BE2C (cell line): Measurements from ENCODE around the gene ACTL6B. TPM values are rescaled to one million over a fixed set of nuclear protein-coding genes. Genes with fewer than 3 reads are reported as not detected.
A peak's percentile ranks its signal among the peaks of the same experiment; 100 is the strongest.
"Not testable (repeated sequence)": the region's sequence is repeated elsewhere in the genome, so short reads cannot be mapped to it uniquely, and the experiment has no call there.

Experiments used
- DNase-seq: peaks from one replicate; pipeline ENCODE4 v3.0.0-alpha.2; 2020
- H3K27me3 ChIP-seq: fragments of 250-450 bp; sonication (Bioruptor Pico); 2 replicates; pipeline ENCODE4 v1.5.1; 2020; ENCODE audit warnings: mild to moderate bottlenecking
- H3K36me3 ChIP-seq: fragments of 250-450 bp; sonication (Bioruptor Pico); 2 replicates; pipeline ENCODE4 v1.5.1; 2020; ENCODE audit warnings: mild to moderate bottlenecking
- H3K4me1 ChIP-seq: fragments of 250-450 bp; sonication (Bioruptor Pico); 2 replicates; pipeline ENCODE4 v1.5.1; 2020
- H3K4me3 ChIP-seq: 2 replicates; pipeline ENCODE4 v1.5.1; 2011; ENCODE audit warnings: low read depth, low read length
- H3K9me3 ChIP-seq: fragments of 250-450 bp; sonication (Bioruptor Pico); 2 replicates; pipeline ENCODE4 v1.5.1; 2020
- polyA plus RNA-seq: library from polyadenylated mRNA; unstranded; fragments of >200 nt; gene quantifications from one replicate; pipeline ENCODE4 v1.2.1, GENCODE V29; 2012; ENCODE audit warnings: low read depth, missing spikeins; ENCODE audit not compliant: insufficient read length, insufficient read depth
- TF ChIP-seq, protein P1 (sequence below): IDR thresholded peaks from 2 replicates; pipeline ENCODE4 v1.5.1; 2012; ENCODE audit warnings: mild to moderate bottlenecking, low read depth, low read length

ACTL6B gene
- 61.3 TPM for polyA plus RNA-seq

GRCh38 chr7:100655908-100656674 lies at the start of gene ACTL6B:
TSS of gene ACTL6B (minus strand) at chr7:100656448. CDS start at chr7:100656354, 94 bp downstream.
- H3K27me3 ChIP-seq: no peaks in the 10 kb centered on the region
- peak; percentile 85 for DNase-seq
- no peaks in the 10 kb centered on the region for H3K9me3 ChIP-seq
- H3K4me3 ChIP-seq: peak within 1 kb of the TSS; percentile 69
- no peaks in the 10 kb centered on the region for H3K36me3 ChIP-seq
- no peaks in the 10 kb centered on the region for H3K4me1 ChIP-seq
- TF ChIP-seq, protein P1, sequence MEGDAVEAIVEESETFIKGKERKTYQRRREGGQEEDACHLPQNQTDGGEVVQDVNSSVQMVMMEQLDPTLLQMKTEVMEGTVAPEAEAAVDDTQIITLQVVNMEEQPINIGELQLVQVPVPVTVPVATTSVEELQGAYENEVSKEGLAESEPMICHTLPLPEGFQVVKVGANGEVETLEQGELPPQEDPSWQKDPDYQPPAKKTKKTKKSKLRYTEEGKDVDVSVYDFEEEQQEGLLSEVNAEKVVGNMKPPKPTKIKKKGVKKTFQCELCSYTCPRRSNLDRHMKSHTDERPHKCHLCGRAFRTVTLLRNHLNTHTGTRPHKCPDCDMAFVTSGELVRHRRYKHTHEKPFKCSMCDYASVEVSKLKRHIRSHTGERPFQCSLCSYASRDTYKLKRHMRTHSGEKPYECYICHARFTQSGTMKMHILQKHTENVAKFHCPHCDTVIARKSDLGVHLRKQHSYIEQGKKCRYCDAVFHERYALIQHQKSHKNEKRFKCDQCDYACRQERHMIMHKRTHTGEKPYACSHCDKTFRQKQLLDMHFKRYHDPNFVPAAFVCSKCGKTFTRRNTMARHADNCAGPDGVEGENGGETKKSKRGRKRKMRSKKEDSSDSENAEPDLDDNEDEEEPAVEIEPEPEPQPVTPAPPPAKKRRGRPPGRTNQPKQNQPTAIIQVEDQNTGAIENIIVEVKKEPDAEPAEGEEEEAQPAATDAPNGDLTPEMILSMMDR: no peak

DNA sequence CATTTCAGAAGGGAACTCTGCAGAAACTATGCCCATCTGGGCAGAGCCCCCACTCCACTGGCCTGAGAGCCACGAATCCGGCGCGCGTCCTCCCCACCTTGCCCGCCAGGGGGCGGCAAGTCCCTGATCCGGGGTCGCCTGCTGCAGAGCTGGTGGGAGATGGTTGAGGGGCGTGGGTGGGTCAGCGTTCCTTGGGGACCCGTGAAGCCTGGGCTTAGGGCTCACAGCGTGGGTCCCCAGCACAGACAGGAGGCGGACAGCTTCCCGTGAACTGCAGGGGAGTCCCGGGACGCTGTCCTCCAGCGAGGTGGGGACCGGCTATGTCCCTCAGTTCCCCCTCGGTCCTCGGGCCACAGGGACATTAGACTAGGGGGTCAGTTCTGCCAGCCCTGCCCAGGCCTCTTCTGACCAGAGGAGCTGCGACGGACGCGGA lies 49.1 kb upstream of the ACTL6B start:
- TF ChIP-seq, protein P1: peak; percentile 83
- DNase-seq: peak; percentile 90
- Histone ChIP-seq H3K36me3 (peaks cover 13% of the 10 kb centered on the region), H3K9me3 (no peaks in the 10 kb centered on the region), H3K4me3 (peak overlapping the region; percentile 92), H3K27me3 (peaks cover 29% of the 10 kb centered on the region), H3K4me1 (no peaks in the 10 kb centered on the region; the same call in 1 of the 2 replicates)

- not testable (repeated sequence) for H3K9me3 ChIP-seq, H3K36me3 ChIP-seq
Observed at GRCh38 chr7:100701089-100701488, 44.8 kb upstream of the ACTL6B start.

GRCh38 chr7:100699018-100699417 lies 42.8 kb upstream of the ACTL6B start:
- TF ChIP-seq, protein P1: no peak
- H3K27me3 ChIP-seq: peaks cover 55% of the 10 kb centered on the region
- H3K9me3 ChIP-seq: peaks cover 6% of the 10 kb centered on the region; the same call in 1 of the 2 replicates
- no peaks in the 10 kb centered on the region for H3K36me3 ChIP-seq
- no peak for DNase-seq
- H3K4me1 ChIP-seq: no peaks in the 10 kb centered on the region
- H3K4me3 ChIP-seq: no peak overlapping the region

More at GRCh38 chr7:100701089-100701488, 44.8 kb upstream of the ACTL6B start:
- H3K4me1 ChIP-seq, DNase-seq, H3K4me3 ChIP-seq: not testable (repeated sequence)
- peaks cover 52% of the 10 kb centered on the region for H3K27me3 ChIP-seq

- DNase-seq: no peak
- Histone ChIP-seq H3K9me3 (peaks cover 6% of the 10 kb centered on the region; the same call in 1 of the 2 replicates), H3K4me3 (no peak overlapping the region), H3K27me3 (peaks cover 33% of the 10 kb centered on the region), H3K4me1 (peaks cover 5% of the 10 kb centered on the region; the same call in 1 of the 2 replicates), H3K36me3 (0 out of 2 replicates have a peak, but pooled peaks cover 2% of the 10 kb centered on the region)
- TF ChIP-seq, protein P1: no peak
Observed at GRCh38 chr7:100696123-100696521, 39.9 kb upstream of the ACTL6B start.

DNA sequence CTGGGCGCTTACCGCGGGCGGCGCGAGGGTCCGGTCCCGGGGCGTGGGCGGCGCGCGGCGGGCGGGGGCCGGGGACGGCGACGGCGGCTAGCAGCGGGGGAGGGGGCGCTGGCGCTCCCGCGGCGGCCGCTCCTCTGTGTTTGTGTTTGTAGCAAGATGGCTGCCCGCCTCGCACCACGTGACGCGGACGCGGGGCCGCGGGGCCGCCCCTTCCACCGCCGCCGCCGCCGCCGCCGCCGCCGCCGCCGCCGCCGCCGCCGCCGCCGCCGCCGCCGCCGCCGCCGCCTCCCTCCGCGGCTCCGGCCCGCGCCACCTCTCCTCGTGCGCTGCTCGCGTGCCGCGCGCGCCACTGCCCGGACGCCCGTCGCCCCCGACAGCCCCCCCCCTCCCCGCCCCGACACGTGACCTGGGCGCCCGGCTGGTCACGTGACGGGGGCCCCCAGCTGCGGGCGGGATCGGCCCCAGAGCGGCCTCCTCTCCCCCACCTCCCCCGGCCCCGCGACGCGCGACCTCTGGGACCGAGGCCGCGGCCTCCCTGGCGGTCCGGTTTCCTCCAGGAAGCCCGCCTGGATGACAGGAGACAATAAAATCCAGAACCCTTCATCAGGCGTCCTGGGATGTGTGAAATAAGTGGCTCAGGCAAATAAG lies 38.0 kb upstream of the ACTL6B start, which contains the start of gene GIGYF1:
Gene GIGYF1, minus strand, starts transcription at position 153 of the 648 bp plus-strand sequence. CDS start 6,012 bp downstream, outside the sequence.
- H3K4me1 ChIP-seq: peaks cover 13% of the 10 kb centered on the region; the same call in 1 of the 2 replicates
- H3K36me3 ChIP-seq: peaks cover 14% of the 10 kb centered on the region
- TF ChIP-seq, protein P1: no peak
- peaks cover 15% of the 10 kb centered on the region for H3K27me3 ChIP-seq
- peak within 1 kb of the TSS; percentile 93 for H3K4me3 ChIP-seq
- peaks cover 6% of the 10 kb centered on the region; the same call in 1 of the 2 replicates for H3K9me3 ChIP-seq
- peak; percentile 84 for DNase-seq
